ENCODE results near the gene CDH11. TPM values are rescaled to one million over a fixed set of nuclear protein-coding genes. Genes with fewer than 3 reads are reported as not detected.

Gene CDH11
- total and polyA plus RNA-seq, 2 of the 4 experiments (the other 2 are of a cell fraction), result 266 to 601 TPM

DNA sequence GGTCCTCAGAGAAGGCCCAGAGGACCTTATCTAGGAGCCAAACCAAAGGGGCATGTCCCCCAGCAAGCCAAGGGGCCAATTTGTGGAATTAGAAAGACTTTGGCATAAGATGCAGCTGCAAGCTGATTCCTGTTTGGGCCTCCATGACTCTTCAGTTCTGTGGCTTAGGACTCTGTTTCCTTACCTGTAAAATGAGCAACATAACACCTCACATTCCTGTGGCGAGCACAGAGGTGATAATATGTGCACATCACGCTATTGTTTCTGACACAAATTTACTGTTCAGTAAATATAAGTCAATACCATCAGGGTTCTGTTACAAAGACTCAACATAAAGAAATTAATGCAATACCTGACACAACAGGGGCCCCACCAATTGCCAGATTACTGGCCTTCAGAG is 57.7 kb downstream of the CDH11 start:
- H2BK20ac ChIP-seq (ENCODE audit: low read depth, low read length), result no peak overlapping the region
- no peak overlapping the region for H3K4me2 ChIP-seq (ENCODE audit: low read depth, low read length)
- WGBS, 2 experiments (ENCODE audit: extremely low coverage in 2 of 2, insufficient read length in 1 of 2), result no CpG with 5 or more reads among the region's 2 CpGs
- H2BK5ac ChIP-seq (ENCODE audit: low read depth, low read length, poor library complexity, severe bottlenecking), result no peak overlapping the region
- dilution Hi-C loops (cut with HindIII; ENCODE audit: low sequenced_read_pairs, unreplicated experiment), result no loop called here
- peaks cover 8% of the 10 kb centered on the region for H3K36me3 ChIP-seq (ENCODE audit: control insufficient read depth, insufficient read depth, low read length)
- H3K9me1 ChIP-seq (ENCODE audit: insufficient read depth, low read length), result peaks cover 25% of the 10 kb centered on the region
- H3K4ac ChIP-seq (ENCODE audit: low read depth, low read length), result no peak overlapping the region
- no peak overlapping the region for H3K4me3 ChIP-seq (ENCODE audit: insufficient read depth, low read depth, low read length)
- H3K27ac ChIP-seq (ENCODE audit: insufficient read depth, low read length), result no peak overlapping the region
- no peak overlapping the region for H3K56ac ChIP-seq (ENCODE audit: extremely low read depth, insufficient read depth, low read length)
- H3K27me3 ChIP-seq (ENCODE audit: control insufficient read depth, insufficient read depth, low read length), result no peaks in the 10 kb centered on the region
- H4K91ac ChIP-seq (ENCODE audit: insufficient read depth, low read depth, low read length), result no peak overlapping the region
- H3K79me1 ChIP-seq (ENCODE audit: low read depth in 1 of 2, low read length in 2 of 2), result peaks cover 38 to 88% of the 10 kb centered on the region in 2 experiments
- intact Hi-C loops (cut with micrococcal nuclease), result no loop called here
- peaks cover 22% of the 10 kb centered on the region for H3K4me1 ChIP-seq (ENCODE audit: control insufficient read depth, insufficient read depth, low read length)
- no peak overlapping the region for H4K5ac ChIP-seq (ENCODE audit: low read depth, low read length)
- H4K8ac ChIP-seq (ENCODE audit: low read depth in 2 of 2, low read length in 2 of 2), result no peak overlapping the region
- no peak overlapping the region for H3K9ac ChIP-seq (ENCODE audit: low read depth, low read length)
- peaks cover 78% of the 10 kb centered on the region for H4K20me1 ChIP-seq (ENCODE audit: insufficient read depth, low read length)
- no TSS peak for BruUV-seq (replicated peaks)
- no peak overlapping the region for H2BK120ac ChIP-seq (ENCODE audit: low read depth, low read length)
- no peak for DNase-seq
- ATAC-seq (ENCODE audit: low read depth), result no peak
- TF ChIP-seq, protein P1, sequence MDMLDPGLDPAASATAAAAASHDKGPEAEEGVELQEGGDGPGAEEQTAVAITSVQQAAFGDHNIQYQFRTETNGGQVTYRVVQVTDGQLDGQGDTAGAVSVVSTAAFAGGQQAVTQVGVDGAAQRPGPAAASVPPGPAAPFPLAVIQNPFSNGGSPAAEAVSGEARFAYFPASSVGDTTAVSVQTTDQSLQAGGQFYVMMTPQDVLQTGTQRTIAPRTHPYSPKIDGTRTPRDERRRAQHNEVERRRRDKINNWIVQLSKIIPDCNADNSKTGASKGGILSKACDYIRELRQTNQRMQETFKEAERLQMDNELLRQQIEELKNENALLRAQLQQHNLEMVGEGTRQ (IDR thresholded peaks at IDR 0.05; ENCODE audit: low read depth, low read length), result no peak
- peak overlapping the region; percentile 1; the same call in 1 of the 2 replicates for H3K23ac ChIP-seq (ENCODE audit: low read depth, low read length)
- H3K14ac ChIP-seq (replicated peaks; ENCODE audit: low read depth, low read length), result no peak overlapping the region; the same call in 1 of the 2 replicates
- H2AK9ac ChIP-seq (replicated peaks; ENCODE audit: low read depth, low read length, poor library complexity), result no peak overlapping the region
- no peak overlapping the region for H2AK5ac ChIP-seq (ENCODE audit: low read depth, low read length)
- CTCF ChIA-PET, result no interaction called here
- H2BK15ac ChIP-seq (ENCODE audit: low read depth, low read length), result no peak overlapping the region
- no peaks in the 10 kb centered on the region for H3K9me3 ChIP-seq (ENCODE audit: control insufficient read depth, insufficient read depth, low read length)
- in situ Hi-C loops (cut with MboI; ENCODE audit: low sequenced_read_pairs), result no loop called here
- no peak overlapping the region for H3K18ac ChIP-seq (ENCODE audit: low read depth, low read length)
- H2AFZ ChIP-seq (replicated peaks; ENCODE audit: low read length, poor library complexity), result no peak overlapping the region
- POLR2A ChIA-PET (ENCODE audit: unreplicated experiment), result no interaction called here
